Glutamatergic neuron (in vitro differentiated cells): ENCODE results near the gene RPS6KA5. TPM values are rescaled to one million over a fixed set of nuclear protein-coding genes. Genes with fewer than 3 reads are reported as not detected.
"Not testable (repeated sequence)": the region's sequence is repeated elsewhere in the genome, so short reads cannot be mapped to it uniquely, and the experiment has no call there.

ENCODE experiments used
- DNase-seq: peaks from one replicate; pipeline ENCODE4 v3.0.0; 2022
- H3K27ac Mint-ChIP-seq: one replicate; pipeline ENCODE4 v1.8.0; 2020; ENCODE audit warnings: mild to moderate bottlenecking, mixed read lengths, inconsistent platforms; ENCODE audit not compliant: unreplicated experiment
- H3K27me3 Mint-ChIP-seq: one replicate; pipeline ENCODE4 v1.8.0; 2020; ENCODE audit warnings: mild to moderate bottlenecking, moderate library complexity, mixed read lengths, inconsistent platforms; ENCODE audit not compliant: unreplicated experiment
- H3K36me3 Mint-ChIP-seq: one replicate; pipeline ENCODE4 v1.8.0; 2020; ENCODE audit warnings: mild to moderate bottlenecking, mixed read lengths, inconsistent platforms; ENCODE audit not compliant: unreplicated experiment
- H3K4me1 Mint-ChIP-seq: one replicate; pipeline ENCODE4 v1.8.0; 2020; ENCODE audit warnings: mild to moderate bottlenecking, low read depth, mixed read lengths, inconsistent platforms; ENCODE audit not compliant: unreplicated experiment
- H3K4me3 Mint-ChIP-seq: one replicate; pipeline ENCODE4 v1.8.0; 2020; ENCODE audit warnings: mild to moderate bottlenecking, mixed read lengths, inconsistent platforms; ENCODE audit not compliant: unreplicated experiment
- H3K9me3 Mint-ChIP-seq: one replicate; pipeline ENCODE4 v1.8.0; 2020; ENCODE audit warnings: mild to moderate bottlenecking, moderate library complexity, mixed read lengths, inconsistent platforms; ENCODE audit not compliant: unreplicated experiment
- CTCF ChIP-seq: fragments of 200-600 bp; sonication (generic); IDR thresholded peaks from one replicate; pipeline ENCODE4 v1.5.0; 2021; ENCODE audit not compliant: partially characterized antibody, unreplicated experiment
- total RNA-seq: library from RNA; stranded (reverse); fragmentation: NEBNext Ultra II Directional; extraction: Animal tissue kit (Norgen Biotek cat#: 25700); gene quantifications from one replicate; pipeline ENCODE4 v1.2.1, GENCODE V29; 2021; ENCODE audit not compliant: unreplicated experiment

Gene RPS6KA5
- total RNA-seq, 1 donor from 2014 or later = 3.8 TPM

GRCh38 chr14:90985601-90986242, 74.7 kb downstream of the RPS6KA5 start:
- Mint-ChIP-seq H3K27me3 (peaks cover 2% of the 10 kb centered on the region), H3K4me3 (no peak overlapping the region), H3K4me1 (no peaks in the 10 kb centered on the region), H3K27ac (no peak overlapping the region), H3K36me3 (no peaks in the 10 kb centered on the region), H3K9me3 (no peaks in the 10 kb centered on the region)
- DNase-seq = no peak
- no peak for TF ChIP-seq CTCF

- H3K36me3 Mint-ChIP-seq = no peaks in the 10 kb centered on the region
- H3K4me1 Mint-ChIP-seq = no peaks in the 10 kb centered on the region
- H3K9me3 Mint-ChIP-seq = no peaks in the 10 kb centered on the region
- no peak overlapping the region for H3K4me3 Mint-ChIP-seq
- no peak for DNase-seq
- TF ChIP-seq CTCF = no peak
- H3K27ac Mint-ChIP-seq = no peak overlapping the region
- H3K27me3 Mint-ChIP-seq = peaks cover 2% of the 10 kb centered on the region
Measured at GRCh38 chr14:90983560-90983959, 76.9 kb downstream of the RPS6KA5 start.

GRCh38 chr14:90981636-90982035, 78.8 kb downstream of the RPS6KA5 start:
- TF ChIP-seq CTCF = no peak
- Mint-ChIP-seq H3K36me3 (no peaks in the 10 kb centered on the region), H3K9me3 (no peaks in the 10 kb centered on the region)

GRCh38 chr14:90980636-90981035, 79.8 kb downstream of the RPS6KA5 start:
- not testable (repeated sequence) for H3K4me1 Mint-ChIP-seq, H3K36me3 Mint-ChIP-seq, H3K27me3 Mint-ChIP-seq, H3K4me3 Mint-ChIP-seq, H3K27ac Mint-ChIP-seq, H3K9me3 Mint-ChIP-seq, DNase-seq

More at GRCh38 chr14:90981636-90982035, 78.8 kb downstream of the RPS6KA5 start:
- Mint-ChIP-seq H3K27ac (no peak overlapping the region), H3K4me1 (no peaks in the 10 kb centered on the region), H3K27me3 (peaks cover under 1% of the 10 kb centered on the region), H3K4me3 (no peak overlapping the region)
- no peak for DNase-seq

- H3K4me3 Mint-ChIP-seq = no peak overlapping the region
- no peaks in the 10 kb centered on the region for H3K9me3 Mint-ChIP-seq
- H3K27me3 Mint-ChIP-seq = no peaks in the 10 kb centered on the region
- H3K4me1 Mint-ChIP-seq = no peaks in the 10 kb centered on the region
- H3K36me3 Mint-ChIP-seq = no peaks in the 10 kb centered on the region
- no peak overlapping the region for H3K27ac Mint-ChIP-seq
- no peak for DNase-seq
- TF ChIP-seq CTCF = no peak
Measured at GRCh38 chr14:90979515-90979914, 80.9 kb downstream of the RPS6KA5 start.
